H1 (cell line): Measurements from ENCODE around the gene PDGFRA. TPM values are rescaled to one million over a fixed set of nuclear protein-coding genes. Genes with fewer than 3 reads are reported as not detected.

Source experiments
- CTCF ChIA-PET: fragments of 300-600 bp; sonication (Branson Sonifier 250); formaldehyde crosslinking; loops from one replicate; lab custom pipeline; 2021; ENCODE audit not compliant: partially characterized antibody; lab: Charles Lee
- POLR2A ChIA-PET: fragments of 300-600 bp; sonication (Branson Sonifier 250); formaldehyde crosslinking; loops from one replicate; lab custom pipeline; 2021; ENCODE audit warnings: inconsistent platforms; ENCODE audit not compliant: partially characterized antibody; lab: Charles Lee
- DNase-seq, 2 experiments: peaks; one replicate each; pipeline versions ENCODE4 v3.0.0 to v3.0.0-alpha.2; 2010 to 2022; ENCODE audit warnings: low spot score in 2 of 2, low read depth in 1 of 2, mixed read lengths in 1 of 2
- FAIRE-seq: peaks from 2 replicates; lab custom pipeline; 2011; peaks lifted over from hg19 to GRCh38; lab: Jason Lieb, UNC
- H2AFZ ChIP-seq: 2 replicates; pipeline ENCODE4 v1.8.1; 2012; ENCODE audit warnings: low read length, inconsistent platforms
- H2AK5ac ChIP-seq: 2 replicates; pipeline ENCODE4 v1.6.1; 2013; ENCODE audit warnings: low read depth, low read length
- H2BK120ac ChIP-seq: replicated peaks from 2 replicates; pipeline ENCODE3; 2013; ENCODE audit warnings: low read depth, low read length, inconsistent platforms
- H2BK12ac ChIP-seq: 2 replicates; pipeline ENCODE4 v1.6.1; 2013; ENCODE audit warnings: low read depth, low read length
- H2BK15ac ChIP-seq: 2 replicates; pipeline ENCODE4 v1.6.1; 2013; ENCODE audit warnings: low read length
- H2BK20ac ChIP-seq: 2 replicates; pipeline ENCODE4 v1.6.1; 2013; ENCODE audit warnings: low read length
- H2BK5ac ChIP-seq: 2 replicates; pipeline ENCODE4 v1.6.1; 2013; ENCODE audit warnings: low read depth, low read length
- H3K14ac ChIP-seq: 2 replicates; pipeline ENCODE4 v1.6.1; 2013; ENCODE audit warnings: inconsistent platforms; ENCODE audit not compliant: insufficient read length
- H3K18ac ChIP-seq: 2 replicates; pipeline ENCODE4 v1.6.1; 2013; ENCODE audit warnings: low read length; ENCODE audit errors: extremely low read depth
- H3K23ac ChIP-seq: 2 replicates; pipeline ENCODE4 v1.6.1; 2013; ENCODE audit warnings: inconsistent platforms; ENCODE audit not compliant: insufficient read length
- H3K23me2 ChIP-seq: 2 replicates; pipeline ENCODE4 v1.6.1; 2013; ENCODE audit warnings: low read depth, low read length
- H3K27ac ChIP-seq: 2 replicates; pipeline ENCODE4 v1.6.1; 2011; ENCODE audit warnings: low read depth, low read length, inconsistent platforms
- H3K27me3 ChIP-seq, 4 experiments: replicated peaks in 1 of 4; 1 replicate in 1 of 4; 2 replicates in 3 of 4; pipeline versions ENCODE4 v1.6.1 to v1.8.1; 2011 to 2013; ENCODE audit warnings: low read length in 3 of 4, mild to moderate bottlenecking in 3 of 4, inconsistent platforms in 2 of 4, mixed read lengths in 2 of 4, moderate library complexity in 1 of 4; ENCODE audit not compliant: control insufficient read depth in 3 of 4, insufficient read depth in 3 of 4; ENCODE audit errors: extremely low read depth in 1 of 4
- H3K36me3 ChIP-seq, 4 experiments: 2 replicates each; pipeline versions ENCODE4 v1.6.1 to v1.8.1; 2011 to 2013; ENCODE audit warnings: mild to moderate bottlenecking in 4 of 4, low read length in 3 of 4, moderate library complexity in 2 of 4, control low read depth in 1 of 4, inconsistent platforms in 1 of 4; ENCODE audit not compliant: insufficient read depth in 4 of 4, control insufficient read depth in 2 of 4
- H3K4ac ChIP-seq: replicated peaks from 2 replicates; pipeline ENCODE3; 2013; ENCODE audit warnings: low read length, low read depth, mixed read lengths, inconsistent platforms; ENCODE audit not compliant: insufficient read length
- H3K4me1 ChIP-seq, 4 experiments: replicated peaks in 1 of 4; 1 replicate in 1 of 4; 2 replicates in 3 of 4; pipeline versions ENCODE4 v1.6.1 to v1.8.1; 2011 to 2013; ENCODE audit warnings: low read length in 3 of 4, inconsistent platforms in 2 of 4, mixed read lengths in 1 of 4; ENCODE audit not compliant: insufficient read depth in 4 of 4, control insufficient read depth in 3 of 4
- H3K4me2 ChIP-seq, 2 experiments: 2 replicates each; pipeline versions ENCODE4 v1.6.1 to v1.8.1; 2011 to 2013; ENCODE audit warnings: low read depth in 2 of 2, low read length in 2 of 2, control low read depth in 1 of 2, inconsistent platforms in 1 of 2, mild to moderate bottlenecking in 1 of 2; ENCODE audit not compliant: insufficient read depth in 1 of 2
- H3K4me3 ChIP-seq, 4 experiments: fragments of 200-600, 300-600 bp in 1 of 4; sonication (generic), shearing (Covaris generic), sonication (Bioruptor Twin) in 1 of 4; 2 replicates each; pipeline versions ENCODE4 v1.5.1 to v1.8.1; 2011 to 2016; ENCODE audit warnings: low read length in 4 of 4, low read depth in 3 of 4, control low read depth in 2 of 4, inconsistent platforms in 2 of 4, mild to moderate bottlenecking in 2 of 4, mixed read lengths in 1 of 4, moderate library complexity in 1 of 4; ENCODE audit not compliant: insufficient read depth in 2 of 4; ENCODE audit errors: extremely low read depth in 1 of 4
- H3K56ac ChIP-seq: replicated peaks from 2 replicates; pipeline ENCODE3; 2013; ENCODE audit warnings: low read depth, mild to moderate bottlenecking, mixed read lengths, low read length, inconsistent platforms; ENCODE audit not compliant: insufficient read length
- H3K79me1 ChIP-seq: 2 replicates; pipeline ENCODE4 v1.6.1; 2013; ENCODE audit warnings: low read depth, low read length, control low read depth
- H3K79me2 ChIP-seq, 2 experiments: 2 replicates each; pipeline versions ENCODE4 v1.6.1 to v1.8.1; 2012 to 2013; ENCODE audit warnings: low read length in 2 of 2, mild to moderate bottlenecking in 2 of 2, inconsistent platforms in 1 of 2; ENCODE audit not compliant: insufficient read depth in 2 of 2, control insufficient read depth in 1 of 2
- H3K9ac ChIP-seq, 4 experiments: replicated peaks in 1 of 4; 1 replicate in 1 of 4; 2 replicates in 3 of 4; pipeline versions ENCODE4 v1.6.1 to v1.8.1; 2011 to 2013; ENCODE audit warnings: low read depth in 3 of 4, low read length in 3 of 4, control low read depth in 2 of 4, mild to moderate bottlenecking in 2 of 4, moderate library complexity in 2 of 4, inconsistent platforms in 1 of 4; ENCODE audit errors: extremely low read depth in 1 of 4
- H3K9me3 ChIP-seq, 2 experiments: 2 replicates each; pipeline versions ENCODE4 v1.6.1 to v1.8.1; 2012 to 2013; ENCODE audit warnings: mild to moderate bottlenecking in 2 of 2, moderate library complexity in 2 of 2, control low read depth in 1 of 2, inconsistent platforms in 1 of 2, low read depth in 1 of 2, low read length in 1 of 2, mixed read lengths in 1 of 2; ENCODE audit not compliant: insufficient read depth in 2 of 2
- H4K20me1 ChIP-seq, 2 experiments: replicated peaks in 1 of 2; 2 replicates each; pipeline versions ENCODE3 to v1.8.1; 2011 to 2013; ENCODE audit warnings: inconsistent platforms in 2 of 2, low read length in 2 of 2, mild to moderate bottlenecking in 1 of 2; ENCODE audit not compliant: insufficient read depth in 2 of 2, control insufficient read depth in 1 of 2
- H4K5ac ChIP-seq: 2 replicates; pipeline ENCODE4 v1.6.1; 2013; ENCODE audit warnings: low read length, low read depth, mixed read lengths, inconsistent platforms; ENCODE audit not compliant: insufficient read length
- H4K8ac ChIP-seq: 2 replicates; pipeline ENCODE4 v1.8.0; 2013; ENCODE audit warnings: mild to moderate bottlenecking, moderate library complexity, low read length, inconsistent platforms; ENCODE audit not compliant: insufficient read depth; ENCODE audit errors: extremely low read depth
- H4K91ac ChIP-seq: replicated peaks from 2 replicates; pipeline ENCODE3; 2013; ENCODE audit warnings: low read length, mixed read lengths, inconsistent platforms; ENCODE audit not compliant: insufficient read length
- ASH2L ChIP-seq: fragments of 200-600, 300-600 bp; sonication (generic); IDR thresholded peaks from one replicate; pipeline ENCODE4 v1.7.1; 2017; ENCODE audit warnings: low read length
- BRCA1 ChIP-seq: IDR thresholded peaks from 2 replicates; pipeline ENCODE4 v1.6.1; 2012; ENCODE audit warnings: low read depth, low read length, improper control_type of control experiment
- CBX5 ChIP-seq: fragments of 300-800, 300-1000 bp; sonication (generic); IDR thresholded peaks from 2 replicates; pipeline ENCODE4 v1.7.1; 2016; ENCODE audit warnings: antibody characterized with exemption, low read length, low read depth
- CTBP2 ChIP-seq: IDR thresholded peaks from 2 replicates; pipeline ENCODE4 v1.7.0; 2011; ENCODE audit warnings: borderline replicate concordance, mild to moderate bottlenecking, moderate library complexity, mixed read lengths, low read length; ENCODE audit not compliant: insufficient read depth, insufficient read length
- CTCF ChIP-seq, 3 experiments: IDR thresholded peaks; 1 replicate in 2 of 3; 2 replicates in 1 of 3; pipeline versions ENCODE4 v1.5.1 to v1.6.1; 2011; ENCODE audit warnings: low read length in 3 of 3, mild to moderate bottlenecking in 3 of 3, inconsistent platforms in 2 of 3, low read depth in 1 of 3, moderate library complexity in 1 of 3; ENCODE audit not compliant: insufficient read depth in 1 of 3; ENCODE audit errors: control extremely low read depth in 1 of 3
- MAX ChIP-seq: IDR thresholded peaks from 2 replicates; pipeline ENCODE4 v1.6.1; 2012; ENCODE audit warnings: inconsistent platforms
- POU5F1 ChIP-seq: IDR thresholded peaks from 2 replicates; pipeline ENCODE4 v1.6.1; 2011; ENCODE audit warnings: low read depth, mild to moderate bottlenecking, low read length, moderate library complexity
- SP1 ChIP-seq: IDR thresholded peaks from 2 replicates; pipeline ENCODE4 v1.6.1; 2011; ENCODE audit warnings: low read depth, low read length
- YY1 ChIP-seq: IDR thresholded peaks from 2 replicates; pipeline ENCODE4 v1.6.1; 2011; ENCODE audit warnings: low read depth, mild to moderate bottlenecking, low read length
- ZNF274 ChIP-seq: IDR thresholded peaks from 2 replicates; pipeline ENCODE4 v1.7.0; 2012; ENCODE audit warnings: low read length, borderline replicate concordance; ENCODE audit errors: extremely low read depth
- WGBS, 2 experiments: shearing (Covaris generic) in 1 of 2; methylation state at CpG; one replicate each; pipeline versions ENCODE4 v1.1.6 to v1.1.7; 2013 to 2015; ENCODE audit warnings: low lambda C conversion rate in 2 of 2, mixed read lengths in 2 of 2, inconsistent platforms in 1 of 2, low coverage in 1 of 2, missing lambda C conversion rate in 1 of 2; ENCODE audit not compliant: insufficient replicate concordance in 2 of 2, insufficient coverage in 1 of 2, insufficient read length in 1 of 2; ENCODE audit errors: extremely low coverage in 1 of 2, missing lambda C conversion rate in 1 of 2; 5-methylcytosine and 5-hydroxymethylcytosine counted together
- polyA plus RNA-seq, 7 experiments: library from polyadenylated mRNA; depleted of rRNA in 3 of 7; stranded (reverse) in 5 of 7; unstranded in 2 of 7; fragments of >200 nt in 5 of 7; fragments of 200-250 nt in 2 of 7; gene quantifications; 1 replicate in 5 of 7; 2 replicates in 1 of 7; 4 replicates in 1 of 7; pipeline versions ENCODE4 v1.2.1 to v1.2.3, GENCODE V29; 2011 to 2013; ENCODE audit warnings: missing spikeins in 2 of 7, mixed read lengths in 2 of 7
- total RNA-seq: library from RNA; stranded (reverse); fragmentation: NEBNext Ultra II Directional; extraction: Animal tissue kit (Norgen Biotek cat#: 25700); gene quantifications from 2 replicates; pipeline ENCODE4 v1.2.1, GENCODE V29; 2021

The PDGFRA gene
- total and polyA plus RNA-seq, 2 of the 8 experiments (the other 6 are each of a cell fraction or from before 2014, with no cell fraction given), result 1.4 to 3.4 TPM

- ChIA-PET POLR2A (no interaction called here), CTCF (interaction anchor here (0.9 kb wide), 1 partner anchor 11 kb away, joined by 5 read pairs; no protein-coding TSS in a partner anchor)
- Histone ChIP-seq H3K79me2 (no peaks in the 10 kb centered on the region), H3K4me3 (no peak overlapping the region), H3K4me1 (peaks cover 5 to 15% (median 14%) of the 10 kb centered on the region in 4 experiments; a peak in 6 of 7 replicates), H3K4me2 (no peak overlapping the region), H4K20me1 (no peaks in the 10 kb centered on the region), H3K27me3 (no peaks in the 10 kb centered on the region), H2AFZ (no peak overlapping the region), H2BK5ac (no peak overlapping the region), H3K56ac (no peak overlapping the region), H3K14ac (no peak overlapping the region), H4K8ac (no peak overlapping the region), H2BK120ac (no peak overlapping the region), H2BK15ac (no peak overlapping the region), H2AK5ac (no peak overlapping the region), H3K79me1 (no peaks in the 10 kb centered on the region), H3K9ac (no peak overlapping the region), H3K18ac (no peak overlapping the region; the same call in 1 of the 2 replicates), H3K36me3 (peaks cover 0 to 13% (median 0%) of the 10 kb centered on the region in 4 experiments; a peak in 3 of 8 replicates), H3K23ac (no peak overlapping the region), H3K9me3 (peaks cover 25 to 26% of the 10 kb centered on the region in 2 experiments), H2BK20ac (no peak overlapping the region), H3K4ac (no peak overlapping the region), H4K91ac (no peak overlapping the region), H3K23me2 (peaks cover 2% of the 10 kb centered on the region; the same call in 1 of the 2 replicates), H2BK12ac (no peak overlapping the region), H3K27ac (no peak overlapping the region), H4K5ac (no peak overlapping the region)
- no peak for DNase-seq
- WGBS, 2 experiments, result 90% methylated on average over 6 of the region's 6 CpGs; no CpG with 5 or more reads in 1 of the 2 experiments
- no peak for FAIRE-seq
- no peak for TF ChIP-seq POU5F1
- TF ChIP-seq CTCF (IDR thresholded peaks at IDR 0.05; ENCODE audit: control extremely low read depth in 1 of 3, insufficient read depth in 1 of 3, low read depth in 1 of 3, low read length in 3 of 3), result no peak
- no peak for TF ChIP-seq BRCA1
- TF ChIP-seq SP1, result no peak
- no peak for TF ChIP-seq CTBP2
- TF ChIP-seq YY1, result no peak
- no peak for TF ChIP-seq CBX5
- no peak for TF ChIP-seq ASH2L
- TF ChIP-seq ZNF274, result no peak
- TF ChIP-seq MAX, result no peak
These were observed 52.1 kb downstream of the PDGFRA start for GRCh38 chr4:54281054-54281766.
